Mesenteric fat pad (tissue), 1 donor: ENCODE measurements around the gene PNRC1. TPM values are rescaled to one million over a fixed set of nuclear protein-coding genes. Genes with fewer than 3 reads are reported as not detected.
A peak's percentile ranks its signal among the peaks of the same experiment; 100 is the strongest.
"Not testable (repeated sequence)": the region's sequence is repeated elsewhere in the genome, so short reads cannot be mapped to it uniquely, and the experiment has no call there.

ENCODE experiments used
- DNase-seq: peaks from one replicate; pipeline ENCODE4 v3.0.0-alpha.2; 2020; ENCODE audit warnings: low spot score
- long read RNA-seq: library from polyadenylated mRNA; unstranded; transcript quantifications from one replicate; pipeline ENCODE4 v2.0.0, GENCODE V29; 2020
- total RNA-seq: library from RNA; stranded (reverse); fragmentation: NEBNext Ultra II Directional; extraction: Animal tissue kit (Norgen Biotek cat#: 25700); gene quantifications from one replicate; pipeline ENCODE4 v1.2.1, GENCODE V29; 2021
- donor health status: DM: yes; HTN: yes; CAD: no.

Gene PNRC1
- total RNA-seq = 265 TPM
- long read RNA-seq, transcript PNRC1-201 (2 exons, 2,065 nt) = major isoform, 5 of 33 reads
- long read RNA-seq, partial matches to known transcripts = 0 of 33 reads
- long read RNA-seq, other reads (novel, unspliced or antisense) = 22 of 33 reads

DNA sequence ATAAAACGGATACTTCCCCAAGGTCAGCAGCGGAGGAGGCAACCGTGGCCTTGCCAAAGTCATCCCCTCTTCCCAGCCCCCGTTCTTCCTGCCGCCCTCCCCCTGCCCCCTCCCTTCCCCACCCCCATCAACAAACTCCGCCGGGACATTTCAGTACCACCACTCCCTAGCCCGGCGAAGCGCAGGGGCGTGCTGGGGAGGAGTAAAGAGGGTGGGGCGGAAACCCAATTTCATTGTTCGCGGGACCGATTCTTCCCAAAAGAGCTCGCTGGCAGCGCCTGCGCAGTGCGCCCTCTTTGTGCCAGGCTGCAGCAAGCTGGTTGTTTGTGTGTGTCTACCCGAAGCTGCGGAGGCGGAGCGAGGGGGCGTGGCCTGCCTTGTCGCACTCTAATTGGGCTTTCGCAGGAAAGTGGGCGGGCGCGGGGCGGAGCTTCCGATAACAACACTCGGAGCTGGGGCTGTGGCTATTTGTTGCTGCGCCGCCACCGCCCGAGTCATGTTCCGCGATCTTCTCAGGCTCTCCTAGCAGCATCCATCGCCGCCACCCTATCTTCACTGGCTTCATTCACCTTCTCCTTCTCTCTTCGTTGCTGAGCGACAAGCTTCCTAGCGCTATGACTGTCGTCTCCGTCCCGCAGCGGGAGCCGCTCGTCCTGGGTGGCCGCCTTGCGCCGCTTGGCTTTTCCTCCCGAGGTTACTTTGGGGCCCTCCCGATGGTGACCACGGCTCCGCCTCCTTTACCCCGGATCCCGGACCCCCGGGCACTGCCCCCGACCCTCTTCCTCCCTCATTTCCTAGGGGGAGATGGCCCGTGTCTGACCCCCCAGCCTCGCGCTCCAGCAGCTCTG is at the start of gene PNRC1:
Gene PNRC1, plus strand, starts transcription at position 471 of the 848 bp plus-strand sequence. Its CDS starts 144 bp downstream, at position 615.
- DNase-seq = peak; percentile 100

DNA sequence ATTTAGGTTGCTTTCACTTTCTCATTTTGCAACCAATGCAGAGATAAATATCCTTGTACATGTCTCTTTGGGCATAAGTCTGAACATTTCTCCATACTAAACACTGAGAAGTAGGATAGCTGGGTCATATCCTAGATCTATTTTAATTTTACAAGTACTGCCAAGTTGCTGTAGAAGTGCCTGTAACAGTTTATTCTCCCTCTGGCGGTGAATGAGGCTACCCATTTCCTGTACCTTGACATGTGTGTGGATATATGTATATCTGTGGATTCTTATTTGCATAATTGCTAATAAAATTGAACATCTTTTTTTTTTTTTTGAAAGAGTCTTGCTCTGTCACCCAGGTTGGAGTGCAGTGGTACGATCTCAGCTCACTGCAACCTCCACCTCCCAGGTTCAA is 48.0 kb upstream of the PNRC1 start:
- DNase-seq = no peak

DNA sequence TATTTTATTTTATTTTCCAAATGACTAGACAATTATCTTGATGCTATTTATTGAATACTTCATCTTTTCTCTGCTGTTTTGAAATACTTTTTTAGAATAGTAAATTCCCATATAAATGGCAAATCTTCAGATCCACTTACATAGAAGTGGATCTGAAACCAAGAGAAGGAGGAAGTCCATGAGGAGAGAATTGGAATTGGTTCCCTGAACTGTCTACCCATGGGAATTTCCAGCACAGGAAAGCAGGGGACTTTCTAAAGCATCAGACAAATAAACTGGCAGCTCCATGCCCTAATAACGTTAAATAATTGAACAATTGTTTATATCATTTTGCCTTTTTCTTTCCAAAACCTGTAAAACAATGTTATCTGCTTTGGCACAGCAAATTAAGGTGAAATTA is 47.1 kb upstream of the PNRC1 start:
- no peak for DNase-seq

DNA sequence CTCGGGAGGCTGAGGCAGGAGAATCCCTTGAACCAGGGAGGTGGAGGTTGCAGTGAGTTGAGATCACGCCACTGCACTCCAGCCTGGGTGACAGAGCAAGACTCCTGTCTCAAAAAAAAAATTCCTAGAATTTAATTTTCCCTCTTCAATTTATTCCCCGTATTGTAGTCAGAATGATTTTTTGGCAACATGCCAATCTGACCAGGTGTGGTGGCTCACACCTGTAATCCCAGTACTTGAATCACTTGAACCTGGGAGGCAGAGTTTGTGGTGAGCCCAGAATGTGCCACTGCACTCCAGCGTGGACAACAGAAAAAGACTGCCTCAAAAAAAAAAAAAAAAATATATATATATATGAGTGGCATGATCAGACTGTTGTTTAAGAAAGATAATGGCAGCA is 46.4 kb upstream of the PNRC1 start:
- DNase-seq = not testable (repeated sequence)

DNA sequence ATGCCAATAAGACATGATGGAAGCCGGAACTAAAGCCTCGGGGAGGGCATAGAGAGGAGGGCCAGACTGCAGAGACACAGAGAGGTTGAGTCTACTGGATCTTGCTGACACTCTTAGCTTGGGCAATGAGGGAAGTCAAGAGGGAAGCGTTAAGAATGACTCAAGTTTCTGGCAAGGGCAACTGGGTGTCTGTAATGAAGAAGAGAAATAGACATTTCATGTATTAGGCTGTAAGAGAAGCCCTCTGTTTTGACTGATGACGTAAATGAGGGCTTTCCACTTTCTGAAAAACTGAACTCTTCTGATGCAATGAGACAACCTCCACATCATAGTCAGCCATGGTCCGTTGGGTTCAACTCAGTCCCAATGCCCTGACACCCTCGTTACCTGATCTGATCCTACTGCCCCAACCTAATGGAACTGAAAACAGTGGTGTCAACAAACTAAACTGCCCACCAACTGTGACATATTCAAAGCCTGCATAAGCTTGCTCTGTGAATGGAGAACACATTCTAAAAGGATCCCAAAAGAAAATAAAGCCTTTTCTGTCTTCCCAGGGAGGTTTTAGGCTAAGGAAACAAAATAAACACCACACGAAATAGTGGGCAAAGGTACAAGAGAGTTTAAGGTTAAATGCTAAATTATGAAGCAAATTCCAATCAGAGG is 45.8 kb upstream of the PNRC1 start:
- no peak for DNase-seq

DNA sequence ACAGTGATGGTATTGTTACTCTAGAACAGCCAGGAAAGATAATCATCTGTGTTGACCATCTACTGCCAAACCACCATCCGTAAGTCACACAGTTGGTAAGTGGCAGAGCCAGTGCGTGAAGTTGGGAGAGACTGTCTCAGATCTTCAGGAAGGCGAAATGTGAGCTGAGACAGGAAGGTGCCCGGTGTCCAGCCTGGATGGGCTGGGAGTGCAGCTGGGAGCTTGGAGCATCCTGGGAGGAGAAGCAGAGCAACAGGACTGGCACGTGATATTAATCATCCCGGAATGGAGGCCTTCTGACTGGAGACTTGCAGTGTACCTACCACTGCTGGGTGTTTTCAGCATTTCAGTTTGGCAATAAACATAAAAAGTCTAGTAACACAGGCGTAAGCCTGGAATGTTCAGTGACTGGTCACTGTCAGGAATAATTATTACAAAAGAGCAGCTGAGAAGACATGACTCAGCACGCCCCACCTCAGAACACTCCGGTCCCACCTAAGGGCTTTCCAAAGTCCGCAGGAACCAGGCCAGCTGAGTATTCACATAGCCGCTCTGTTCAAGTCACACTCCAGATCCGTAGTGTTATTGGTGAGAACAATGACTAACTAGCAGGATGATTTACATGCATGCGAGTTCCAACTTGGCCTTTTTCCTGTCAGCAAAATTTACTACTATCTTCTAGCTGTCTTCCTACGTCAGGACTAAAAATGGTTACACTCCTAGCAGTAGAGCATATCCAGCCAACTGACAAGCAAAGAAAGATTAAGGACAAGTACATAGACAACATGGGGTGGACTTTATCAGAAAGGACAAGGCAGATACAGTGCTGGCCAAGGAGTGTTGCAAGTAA is 45.1 kb upstream of the PNRC1 start:
- DNase-seq = no peak

DNA sequence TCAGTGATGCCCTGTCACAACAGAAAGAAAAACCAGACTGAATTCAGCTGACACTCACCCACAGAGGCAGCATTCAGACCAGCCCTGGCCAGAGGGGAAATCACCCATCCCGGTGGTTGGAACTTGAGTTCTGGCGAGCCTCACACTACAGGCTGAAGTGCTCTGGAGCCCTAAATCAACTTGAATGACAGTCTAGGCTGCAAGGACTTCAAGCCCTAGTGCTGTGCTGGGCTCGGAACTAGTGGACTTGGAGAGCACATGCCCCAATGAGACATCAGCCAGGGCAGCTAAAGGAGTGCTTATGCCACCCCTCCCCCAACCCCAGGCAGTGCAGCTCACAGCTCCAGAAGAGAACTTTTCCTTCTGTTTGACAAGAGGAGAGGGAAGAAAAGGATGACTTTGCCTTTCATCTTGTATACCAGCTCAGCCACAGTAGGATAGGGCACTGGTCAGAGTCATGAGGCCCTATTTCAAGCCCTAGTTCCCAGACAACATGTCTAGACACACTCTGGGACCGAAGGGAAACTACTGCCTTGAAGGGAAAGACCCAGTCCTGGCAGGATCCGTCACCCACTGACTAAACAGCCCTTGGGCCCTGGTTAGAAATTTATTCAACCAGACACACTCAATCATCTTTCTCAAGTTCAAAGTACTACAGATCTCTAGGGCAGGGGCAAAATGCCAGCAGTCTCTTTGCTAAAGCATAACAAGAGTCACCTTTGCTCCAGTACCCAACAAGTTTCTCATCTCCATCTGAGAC is 43.2 kb upstream of the PNRC1 start:
- no peak for DNase-seq

DNA sequence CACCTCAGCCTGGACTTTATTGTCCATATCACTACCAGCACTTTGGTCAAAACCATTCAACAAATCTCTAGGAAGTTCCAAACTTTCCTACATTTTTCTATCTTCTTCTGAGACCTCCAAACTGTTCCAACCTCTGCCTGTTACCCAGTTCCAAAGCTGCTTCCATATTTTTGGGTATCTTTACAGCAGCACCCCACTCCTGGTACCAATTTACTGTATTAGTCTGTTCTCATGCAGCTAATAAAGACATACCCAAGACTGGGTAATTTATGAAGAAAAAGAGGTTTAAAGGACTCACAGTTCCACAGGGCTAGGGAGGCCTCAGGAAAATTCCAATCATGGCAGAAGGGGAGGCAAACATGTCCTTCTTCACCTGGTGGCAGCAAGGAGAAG is 42.7 kb upstream of the PNRC1 start:
- DNase-seq = not testable (repeated sequence)

DNA sequence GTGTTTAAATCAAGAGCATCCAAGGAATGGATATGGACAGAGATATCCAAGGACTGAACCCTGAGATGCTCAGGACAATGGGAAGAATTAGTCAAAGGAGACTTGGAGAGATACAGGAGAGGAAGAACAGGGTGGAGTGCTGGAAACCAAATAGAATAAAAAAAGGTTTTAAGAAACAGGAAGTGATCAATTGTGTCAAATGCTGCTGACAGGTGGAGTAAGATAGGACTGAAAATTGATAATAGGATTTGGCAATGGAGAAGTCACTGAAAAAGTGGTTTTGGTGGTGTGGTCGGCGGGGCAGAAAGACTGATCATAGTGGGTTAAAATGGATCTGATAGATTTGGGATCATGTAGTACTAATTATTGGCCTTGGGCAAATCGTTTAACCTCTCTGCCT is 37.9 kb upstream of the PNRC1 start:
- no peak for DNase-seq

DNA sequence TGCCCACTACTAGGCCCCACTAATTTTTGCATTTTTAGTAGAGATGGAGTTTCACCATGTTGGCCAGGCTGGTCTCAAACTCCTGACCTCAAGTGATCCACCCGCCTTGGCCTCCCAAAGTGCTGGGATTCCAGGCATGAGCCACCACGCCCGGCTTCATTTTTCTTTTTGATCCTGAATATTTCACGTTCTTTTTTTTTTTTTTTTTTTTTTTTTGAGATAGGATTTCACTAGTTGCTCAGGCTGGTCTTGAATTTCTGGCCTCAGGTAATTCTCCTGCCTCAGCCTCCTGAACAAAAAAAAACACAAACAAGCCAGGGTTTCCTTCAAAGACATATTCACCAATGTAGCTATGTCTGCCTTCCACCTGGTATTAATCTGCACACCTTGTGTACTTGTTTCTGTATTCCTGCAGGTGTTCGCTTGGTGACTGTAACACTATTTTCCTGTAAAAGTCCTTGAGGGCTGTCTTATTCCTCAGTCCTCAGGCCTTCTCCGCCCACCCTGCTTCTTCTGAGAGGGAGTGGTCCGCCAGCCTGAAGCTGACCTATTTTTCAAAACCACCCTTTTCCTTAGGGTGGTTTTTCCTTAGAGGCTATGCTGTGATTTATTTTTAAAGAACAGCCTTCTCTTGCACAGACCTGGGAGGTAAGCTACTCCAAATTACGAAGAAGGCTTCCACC is 36.1 kb upstream of the PNRC1 start:
- DNase-seq = no peak

DNA sequence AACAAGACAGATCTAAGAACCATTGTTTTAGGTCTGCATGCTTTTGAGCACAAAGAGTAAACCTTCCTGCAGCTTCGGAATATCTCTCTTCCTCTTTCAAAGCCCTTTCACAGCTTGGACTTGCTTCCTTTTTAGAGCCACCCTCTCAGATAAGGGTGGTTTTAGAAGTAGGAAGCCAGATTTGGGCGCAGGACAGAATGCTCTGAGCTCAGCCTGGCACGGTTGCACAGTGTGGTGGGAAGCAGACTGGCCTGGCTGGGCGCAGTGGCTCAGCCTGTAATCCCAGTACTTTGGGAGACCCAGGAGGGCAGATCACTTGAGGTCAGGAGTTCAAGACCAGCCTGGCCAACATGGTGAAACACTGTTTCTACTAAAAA is 35.6 kb upstream of the PNRC1 start:
- DNase-seq = no peak

DNA sequence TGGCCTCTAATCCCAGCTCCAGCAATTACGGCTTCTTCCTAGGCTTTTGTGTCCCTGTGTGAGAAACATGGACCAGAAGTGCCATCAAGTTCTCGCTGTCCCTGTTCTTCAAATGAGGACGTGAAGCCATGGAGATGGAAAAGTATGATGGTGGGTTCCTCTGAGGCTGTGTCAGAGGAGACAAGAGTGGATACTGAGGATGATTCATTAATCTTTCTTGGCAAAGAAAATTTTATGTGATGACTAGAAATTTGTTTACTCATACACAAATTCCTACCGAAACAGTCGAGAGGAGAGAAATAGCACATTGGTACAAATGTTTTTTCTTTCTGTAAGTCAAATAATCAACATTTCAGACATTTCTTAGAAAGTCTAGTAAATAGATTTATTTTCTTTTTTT is 35.0 kb upstream of the PNRC1 start:
- no peak for DNase-seq

DNA sequence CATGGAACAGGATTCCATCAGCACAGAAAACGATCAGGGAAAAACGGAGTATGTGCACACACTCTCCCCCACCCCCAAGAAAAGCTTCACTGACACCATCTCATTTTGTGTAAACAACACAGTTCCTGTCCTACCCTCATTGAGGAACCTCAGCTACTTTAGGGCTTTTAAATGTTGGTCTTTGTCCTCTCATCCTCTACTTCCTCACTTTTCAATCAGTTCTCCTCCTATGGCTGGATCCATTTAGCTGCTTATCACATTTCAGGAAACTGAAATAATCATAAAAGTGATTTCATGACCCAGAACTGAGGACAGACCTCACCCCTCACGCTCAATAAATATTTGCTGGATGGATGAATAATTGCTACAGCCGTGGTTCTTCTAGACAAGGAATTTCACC is 33.1 kb upstream of the PNRC1 start:
- DNase-seq = no peak

DNA sequence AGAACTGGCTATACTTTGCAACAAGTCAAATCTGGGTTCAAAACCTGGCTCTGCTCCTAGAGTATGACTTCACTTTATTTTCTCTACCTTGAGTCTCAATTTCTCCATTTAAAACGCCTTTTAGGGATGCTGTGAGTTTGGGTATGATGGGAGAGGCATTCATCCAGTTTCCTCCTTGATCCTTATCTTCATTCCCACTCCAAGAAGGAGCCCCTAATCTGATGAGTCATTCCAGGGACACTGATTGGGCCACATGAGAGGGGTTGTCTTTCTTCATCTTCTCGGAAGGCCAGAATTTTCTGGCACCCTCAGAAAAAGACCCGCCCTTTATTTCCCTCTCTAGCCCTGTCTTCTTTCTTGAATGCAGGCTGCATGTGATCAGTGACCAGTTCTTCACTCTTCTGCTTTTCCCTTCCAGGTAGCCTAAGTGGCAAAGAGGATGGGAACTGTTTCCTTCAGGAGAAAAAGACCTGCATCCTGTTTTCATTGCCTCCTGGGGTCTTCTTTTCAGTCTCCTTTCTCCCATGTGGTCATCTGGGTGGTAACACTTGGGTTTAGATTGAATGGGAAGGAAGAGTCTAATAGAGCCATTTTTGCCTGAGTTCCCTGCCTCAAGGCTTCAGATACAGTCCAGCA is 32.1 kb upstream of the PNRC1 start:
- no peak for DNase-seq

DNA sequence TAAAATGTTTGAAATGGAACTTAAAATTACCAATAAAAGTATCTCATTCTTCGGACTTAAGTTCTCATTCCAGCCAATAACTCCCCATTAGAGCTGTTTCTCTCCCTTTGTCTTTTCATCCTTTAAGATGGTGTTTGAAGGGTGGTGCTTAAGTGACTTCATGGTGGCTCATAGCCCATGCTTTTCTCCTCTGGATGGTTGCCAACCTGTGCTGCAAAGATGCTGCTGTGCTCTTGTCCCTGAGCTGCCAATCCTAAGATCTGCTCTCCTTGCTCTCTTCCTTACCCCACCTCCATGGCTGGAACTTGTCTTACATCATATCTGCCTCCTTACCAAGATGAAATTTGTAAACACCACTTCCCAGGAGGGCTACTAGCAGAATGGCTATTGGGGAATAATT is 31.6 kb upstream of the PNRC1 start:
- DNase-seq = no peak

DNA sequence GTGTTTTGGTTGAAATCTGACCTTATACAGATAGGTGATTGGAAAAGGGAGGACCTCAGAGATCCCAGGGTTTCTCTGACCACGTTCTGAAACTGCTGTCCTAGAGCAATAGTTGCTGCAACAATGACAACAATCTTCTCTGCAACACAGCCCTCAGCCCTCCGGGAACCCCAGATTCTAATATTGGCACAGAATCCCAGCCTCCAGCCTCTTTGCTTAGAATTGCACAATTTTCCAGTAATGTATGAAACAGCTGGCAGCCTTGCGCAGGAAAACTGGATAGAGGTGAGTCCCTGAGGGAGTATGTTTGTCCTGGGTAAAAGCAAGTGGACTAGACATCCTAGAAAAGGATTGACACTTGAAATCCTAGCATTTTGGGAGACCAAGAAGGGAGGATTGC is 30.4 kb upstream of the PNRC1 start:
- DNase-seq = no peak

DNA sequence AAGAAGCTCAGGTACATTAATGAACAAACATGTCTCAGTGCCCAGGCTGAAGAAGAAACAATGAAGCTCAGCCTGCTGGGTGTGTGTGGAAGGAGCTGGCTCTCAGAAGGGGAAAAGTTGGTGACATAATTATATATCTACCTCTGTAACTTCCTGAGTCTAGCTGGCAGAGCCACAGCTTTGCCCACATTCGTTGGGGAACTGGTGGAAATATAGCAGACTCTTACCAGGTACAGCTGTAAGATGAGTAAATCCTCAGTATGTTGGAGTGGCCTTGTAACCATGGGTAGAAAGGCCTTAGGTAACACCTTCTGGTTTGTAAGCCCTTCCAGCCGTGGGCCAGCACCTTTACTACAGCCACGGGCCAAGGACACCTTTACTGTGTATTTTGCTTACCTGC is 29.9 kb upstream of the PNRC1 start:
- no peak for DNase-seq

DNA sequence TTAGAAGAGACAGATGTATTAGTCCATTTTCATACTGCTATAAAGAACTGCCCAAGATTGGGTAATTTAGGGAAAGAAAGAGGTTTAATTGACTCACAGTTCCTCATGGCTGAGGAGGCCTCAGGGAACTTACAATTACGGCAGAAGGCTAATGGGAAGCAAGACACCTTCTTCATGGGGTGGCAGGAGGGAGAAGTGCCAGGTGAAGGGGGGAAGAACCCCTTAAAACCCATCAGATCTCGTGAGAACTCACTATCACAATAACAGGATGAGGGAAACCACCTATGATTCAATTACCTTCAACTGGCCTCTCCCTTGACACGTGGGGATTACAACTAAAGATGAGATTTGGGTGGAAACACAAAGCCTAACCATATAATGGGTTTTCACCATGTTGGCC is 28.9 kb upstream of the PNRC1 start:
- no peak for DNase-seq

DNA sequence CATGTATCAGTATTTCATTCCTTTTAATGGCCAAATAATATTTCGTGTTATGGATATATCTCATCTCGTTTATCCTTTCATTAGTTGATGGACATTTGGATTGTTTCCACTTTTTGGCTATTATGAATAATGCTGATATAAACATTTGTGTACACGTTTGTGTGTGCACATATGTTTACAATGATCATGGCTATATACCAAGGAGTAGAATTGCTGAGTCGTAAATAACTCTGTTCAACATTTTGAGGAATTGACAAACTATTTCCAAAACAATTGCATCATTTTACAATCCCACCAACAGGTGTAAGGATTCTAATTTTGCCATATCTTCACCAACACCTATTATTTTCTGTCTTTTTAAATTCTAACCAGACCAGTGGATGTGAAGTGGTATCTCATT is 26.3 kb upstream of the PNRC1 start:
- DNase-seq = no peak

DNA sequence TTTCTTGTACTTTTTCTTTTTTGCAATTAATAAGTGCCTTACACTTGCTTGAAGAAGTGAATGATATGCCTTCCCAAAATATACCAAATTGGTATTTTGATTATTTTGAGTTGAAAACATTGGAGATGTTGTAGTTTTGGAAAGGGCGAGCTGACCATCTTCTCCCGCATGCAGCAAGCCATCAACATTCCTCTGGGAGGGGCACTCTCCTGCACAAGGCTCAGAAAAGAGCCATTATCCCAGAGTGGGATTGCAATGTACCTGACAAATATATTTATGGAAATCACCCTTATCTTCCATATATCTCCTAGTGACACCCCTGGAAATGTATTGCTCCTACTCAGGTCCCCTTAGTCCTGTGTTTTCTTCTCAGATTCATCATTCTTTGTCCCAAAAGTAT is 22.8 kb upstream of the PNRC1 start:
- DNase-seq = no peak
